PC-3 (cell line): ENCODE data around the gene SLAMF1.
"Not testable (repeated sequence)": the region's sequence is repeated elsewhere in the genome, so short reads cannot be mapped to it uniquely, and the experiment has no call there.

Experiments used
- CTCF ChIP-seq: fragments of 300-600 bp; sonication (generic); conservative IDR thresholded peaks from 2 replicates; pipeline ENCODE4 v1.5.1; 2017; ENCODE audit warnings: antibody characterized with exemption, low read depth, mild to moderate bottlenecking, low read length
- EZH2 ChIP-seq: fragments of 300-600 bp; sonication (generic); IDR thresholded peaks from one replicate; pipeline ENCODE4 v1.6.1; 2017; ENCODE audit warnings: antibody characterized with exemption, mild to moderate bottlenecking, low read length; ENCODE audit not compliant: unreplicated experiment
- EZH2phosphoT487 ChIP-seq: fragments of 300-600 bp; sonication (generic); IDR thresholded peaks from 2 replicates; pipeline ENCODE4 v1.6.1; 2018; ENCODE audit warnings: mild to moderate bottlenecking, antibody characterized with exemption, low read length, borderline replicate concordance

GRCh38 chr1:160562745-160563144 is 84.1 kb downstream of the SLAMF1 start:
- TF ChIP-seq CTCF, EZH2, EZH2phosphoT487: not testable (repeated sequence)
